H1 (cell line): ENCODE measurements around the gene ARMS2. TPM values are rescaled to one million over a fixed set of nuclear protein-coding genes. Genes with fewer than 3 reads are reported as not detected.

Experiments
- CTCF ChIA-PET: fragments of 300-600 bp; sonication (Branson Sonifier 250); formaldehyde crosslinking; loops from one replicate; lab custom pipeline; 2021; ENCODE audit not compliant: partially characterized antibody; lab: Charles Lee
- POLR2A ChIA-PET: fragments of 300-600 bp; sonication (Branson Sonifier 250); formaldehyde crosslinking; loops from one replicate; lab custom pipeline; 2021; ENCODE audit warnings: inconsistent platforms; ENCODE audit not compliant: partially characterized antibody; lab: Charles Lee
- DNase-seq, 2 experiments: peaks; one replicate each; pipeline versions ENCODE4 v3.0.0 to v3.0.0-alpha.2; 2010 to 2022; ENCODE audit warnings: low spot score in 2 of 2, low read depth in 1 of 2, mixed read lengths in 1 of 2
- FAIRE-seq: peaks from 2 replicates; lab custom pipeline; 2011; peaks lifted over from hg19 to GRCh38; lab: Jason Lieb, UNC
- H2AFZ ChIP-seq: 2 replicates; pipeline ENCODE4 v1.8.1; 2012; ENCODE audit warnings: low read length, inconsistent platforms
- H2AK5ac ChIP-seq: 2 replicates; pipeline ENCODE4 v1.6.1; 2013; ENCODE audit warnings: low read depth, low read length
- H2BK120ac ChIP-seq: replicated peaks from 2 replicates; pipeline ENCODE3; 2013; ENCODE audit warnings: low read depth, low read length, inconsistent platforms
- H2BK12ac ChIP-seq: 2 replicates; pipeline ENCODE4 v1.6.1; 2013; ENCODE audit warnings: low read depth, low read length
- H2BK15ac ChIP-seq: 2 replicates; pipeline ENCODE4 v1.6.1; 2013; ENCODE audit warnings: low read length
- H2BK20ac ChIP-seq: 2 replicates; pipeline ENCODE4 v1.6.1; 2013; ENCODE audit warnings: low read length
- H2BK5ac ChIP-seq: 2 replicates; pipeline ENCODE4 v1.6.1; 2013; ENCODE audit warnings: low read depth, low read length
- H3K14ac ChIP-seq: 2 replicates; pipeline ENCODE4 v1.6.1; 2013; ENCODE audit warnings: inconsistent platforms; ENCODE audit not compliant: insufficient read length
- H3K18ac ChIP-seq: 2 replicates; pipeline ENCODE4 v1.6.1; 2013; ENCODE audit warnings: low read length; ENCODE audit errors: extremely low read depth
- H3K23ac ChIP-seq: 2 replicates; pipeline ENCODE4 v1.6.1; 2013; ENCODE audit warnings: inconsistent platforms; ENCODE audit not compliant: insufficient read length
- H3K23me2 ChIP-seq: 2 replicates; pipeline ENCODE4 v1.6.1; 2013; ENCODE audit warnings: low read depth, low read length
- H3K27ac ChIP-seq: 2 replicates; pipeline ENCODE4 v1.6.1; 2011; ENCODE audit warnings: low read depth, low read length, inconsistent platforms
- H3K27me3 ChIP-seq, 4 experiments: replicated peaks in 1 of 4; 1 replicate in 1 of 4; 2 replicates in 3 of 4; pipeline versions ENCODE4 v1.6.1 to v1.8.1; 2011 to 2013; ENCODE audit warnings: low read length in 3 of 4, mild to moderate bottlenecking in 3 of 4, inconsistent platforms in 2 of 4, mixed read lengths in 2 of 4, moderate library complexity in 1 of 4; ENCODE audit not compliant: control insufficient read depth in 3 of 4, insufficient read depth in 3 of 4; ENCODE audit errors: extremely low read depth in 1 of 4
- H3K36me3 ChIP-seq, 4 experiments: 2 replicates each; pipeline versions ENCODE4 v1.6.1 to v1.8.1; 2011 to 2013; ENCODE audit warnings: mild to moderate bottlenecking in 4 of 4, low read length in 3 of 4, moderate library complexity in 2 of 4, control low read depth in 1 of 4, inconsistent platforms in 1 of 4; ENCODE audit not compliant: insufficient read depth in 4 of 4, control insufficient read depth in 2 of 4
- H3K4ac ChIP-seq: replicated peaks from 2 replicates; pipeline ENCODE3; 2013; ENCODE audit warnings: low read length, low read depth, mixed read lengths, inconsistent platforms; ENCODE audit not compliant: insufficient read length
- H3K4me1 ChIP-seq, 4 experiments: replicated peaks in 1 of 4; 1 replicate in 1 of 4; 2 replicates in 3 of 4; pipeline versions ENCODE4 v1.6.1 to v1.8.1; 2011 to 2013; ENCODE audit warnings: low read length in 3 of 4, inconsistent platforms in 2 of 4, mixed read lengths in 1 of 4; ENCODE audit not compliant: insufficient read depth in 4 of 4, control insufficient read depth in 3 of 4
- H3K4me2 ChIP-seq, 2 experiments: 2 replicates each; pipeline versions ENCODE4 v1.6.1 to v1.8.1; 2011 to 2013; ENCODE audit warnings: low read depth in 2 of 2, low read length in 2 of 2, control low read depth in 1 of 2, inconsistent platforms in 1 of 2, mild to moderate bottlenecking in 1 of 2; ENCODE audit not compliant: insufficient read depth in 1 of 2
- H3K4me3 ChIP-seq, 4 experiments: fragments of 200-600, 300-600 bp in 1 of 4; sonication (generic), shearing (Covaris generic), sonication (Bioruptor Twin) in 1 of 4; 2 replicates each; pipeline versions ENCODE4 v1.5.1 to v1.8.1; 2011 to 2016; ENCODE audit warnings: low read length in 4 of 4, low read depth in 3 of 4, control low read depth in 2 of 4, inconsistent platforms in 2 of 4, mild to moderate bottlenecking in 2 of 4, mixed read lengths in 1 of 4, moderate library complexity in 1 of 4; ENCODE audit not compliant: insufficient read depth in 2 of 4; ENCODE audit errors: extremely low read depth in 1 of 4
- H3K56ac ChIP-seq: replicated peaks from 2 replicates; pipeline ENCODE3; 2013; ENCODE audit warnings: low read depth, mild to moderate bottlenecking, mixed read lengths, low read length, inconsistent platforms; ENCODE audit not compliant: insufficient read length
- H3K79me1 ChIP-seq: 2 replicates; pipeline ENCODE4 v1.6.1; 2013; ENCODE audit warnings: low read depth, low read length, control low read depth
- H3K79me2 ChIP-seq, 2 experiments: 2 replicates each; pipeline versions ENCODE4 v1.6.1 to v1.8.1; 2012 to 2013; ENCODE audit warnings: low read length in 2 of 2, mild to moderate bottlenecking in 2 of 2, inconsistent platforms in 1 of 2; ENCODE audit not compliant: insufficient read depth in 2 of 2, control insufficient read depth in 1 of 2
- H3K9ac ChIP-seq, 4 experiments: replicated peaks in 1 of 4; 1 replicate in 1 of 4; 2 replicates in 3 of 4; pipeline versions ENCODE4 v1.6.1 to v1.8.1; 2011 to 2013; ENCODE audit warnings: low read depth in 3 of 4, low read length in 3 of 4, control low read depth in 2 of 4, mild to moderate bottlenecking in 2 of 4, moderate library complexity in 2 of 4, inconsistent platforms in 1 of 4; ENCODE audit errors: extremely low read depth in 1 of 4
- H3K9me3 ChIP-seq, 2 experiments: 2 replicates each; pipeline versions ENCODE4 v1.6.1 to v1.8.1; 2012 to 2013; ENCODE audit warnings: mild to moderate bottlenecking in 2 of 2, moderate library complexity in 2 of 2, control low read depth in 1 of 2, inconsistent platforms in 1 of 2, low read depth in 1 of 2, low read length in 1 of 2, mixed read lengths in 1 of 2; ENCODE audit not compliant: insufficient read depth in 2 of 2
- H4K20me1 ChIP-seq, 2 experiments: replicated peaks in 1 of 2; 2 replicates each; pipeline versions ENCODE3 to v1.8.1; 2011 to 2013; ENCODE audit warnings: inconsistent platforms in 2 of 2, low read length in 2 of 2, mild to moderate bottlenecking in 1 of 2; ENCODE audit not compliant: insufficient read depth in 2 of 2, control insufficient read depth in 1 of 2
- H4K5ac ChIP-seq: 2 replicates; pipeline ENCODE4 v1.6.1; 2013; ENCODE audit warnings: low read length, low read depth, mixed read lengths, inconsistent platforms; ENCODE audit not compliant: insufficient read length
- H4K8ac ChIP-seq: 2 replicates; pipeline ENCODE4 v1.8.0; 2013; ENCODE audit warnings: mild to moderate bottlenecking, moderate library complexity, low read length, inconsistent platforms; ENCODE audit not compliant: insufficient read depth; ENCODE audit errors: extremely low read depth
- H4K91ac ChIP-seq: replicated peaks from 2 replicates; pipeline ENCODE3; 2013; ENCODE audit warnings: low read length, mixed read lengths, inconsistent platforms; ENCODE audit not compliant: insufficient read length
- CHD1 ChIP-seq: IDR thresholded peaks from 2 replicates; pipeline ENCODE4 v1.6.1; 2012; ENCODE audit warnings: low read depth, low read length, improper control_type of control experiment
- FOSL1 ChIP-seq: IDR thresholded peaks from 2 replicates; pipeline ENCODE4 v1.6.1; 2011; ENCODE audit warnings: mild to moderate bottlenecking, low read depth, low read length, moderate library complexity; ENCODE audit not compliant: insufficient read depth
- SP2 ChIP-seq: IDR thresholded peaks from 2 replicates; pipeline ENCODE4 v1.6.1; 2012; ENCODE audit warnings: mild to moderate bottlenecking, low read length, inconsistent platforms
- TBP ChIP-seq: IDR thresholded peaks from 2 replicates; pipeline ENCODE4 v1.6.1; 2011; ENCODE audit warnings: low read depth, low read length, improper control_type of control experiment
- WGBS, 2 experiments: shearing (Covaris generic) in 1 of 2; methylation state at CpG; one replicate each; pipeline versions ENCODE4 v1.1.6 to v1.1.7; 2013 to 2015; ENCODE audit warnings: low lambda C conversion rate in 2 of 2, mixed read lengths in 2 of 2, inconsistent platforms in 1 of 2, low coverage in 1 of 2, missing lambda C conversion rate in 1 of 2; ENCODE audit not compliant: insufficient replicate concordance in 2 of 2, insufficient coverage in 1 of 2, insufficient read length in 1 of 2; ENCODE audit errors: extremely low coverage in 1 of 2, missing lambda C conversion rate in 1 of 2; 5-methylcytosine and 5-hydroxymethylcytosine counted together
- polyA plus RNA-seq, 7 experiments: library from polyadenylated mRNA; depleted of rRNA in 3 of 7; stranded (reverse) in 5 of 7; unstranded in 2 of 7; fragments of >200 nt in 5 of 7; fragments of 200-250 nt in 2 of 7; gene quantifications; 1 replicate in 5 of 7; 2 replicates in 1 of 7; 4 replicates in 1 of 7; pipeline versions ENCODE4 v1.2.1 to v1.2.3, GENCODE V29; 2011 to 2013; ENCODE audit warnings: missing spikeins in 2 of 7, mixed read lengths in 2 of 7
- total RNA-seq: library from RNA; stranded (reverse); fragmentation: NEBNext Ultra II Directional; extraction: Animal tissue kit (Norgen Biotek cat#: 25700); gene quantifications from 2 replicates; pipeline ENCODE4 v1.2.1, GENCODE V29; 2021

The ARMS2 gene
- total and polyA plus RNA-seq, 2 of the 8 experiments (the other 6 are each of a cell fraction or from before 2014, with no cell fraction given): not detected

- Histone ChIP-seq H3K23ac (no peak overlapping the region), H4K5ac (no peak overlapping the region), H2BK120ac (no peak overlapping the region), H3K4me1 (no peaks in the 10 kb centered on the region), H2BK5ac (no peak overlapping the region), H4K20me1 (no peaks in the 10 kb centered on the region), H3K4me2 (no peak overlapping the region), H3K23me2 (no peaks in the 10 kb centered on the region), H3K18ac (no peak overlapping the region), H3K56ac (no peak overlapping the region), H3K4ac (no peak overlapping the region), H2AK5ac (no peak overlapping the region), H3K14ac (no peak overlapping the region), H2BK12ac (no peak overlapping the region), H4K91ac (no peak overlapping the region), H3K4me3 (no peak overlapping the region), H2AFZ (no peak overlapping the region), H3K9ac (no peak overlapping the region), H3K27ac (no peak overlapping the region), H3K27me3 (no peaks in the 10 kb centered on the region), H3K79me1 (no peaks in the 10 kb centered on the region), H3K36me3 (no peaks in the 10 kb centered on the region), H2BK20ac (no peak overlapping the region), H3K79me2 (no peaks in the 10 kb centered on the region), H3K9me3 (peaks cover 3 to 5% of the 10 kb centered on the region in 2 experiments; a peak in 3 of 4 replicates), H4K8ac (no peak overlapping the region), H2BK15ac (no peak overlapping the region)
- ChIA-PET CTCF (interaction anchor here (0.9 to 1.5 kb wide), 3 partner anchors 143 to 174 kb away, joined by 5 read pairs; no protein-coding TSS in a partner anchor), POLR2A (interaction anchor here (0.9 kb wide), 1 partner anchor 8 kb away, joined by 3 read pairs; no protein-coding TSS in a partner anchor)
- no peak for DNase-seq
- FAIRE-seq: no peak
- no peak for TF ChIP-seq FOSL1
- no peak for TF ChIP-seq CHD1
- no peak for TF ChIP-seq SP2
- TF ChIP-seq TBP: no peak
- 93% methylated on average over 7 of the region's 7 CpGs; no CpG with 5 or more reads in 1 of the 2 experiments for WGBS, 2 experiments
These were observed 12.5 kb upstream of the ARMS2 start for GRCh38 chr10:122441961-122442360.
